Nephron progenitor cell (in vitro differentiated cells): ENCODE results near the gene RAX2.
"Not testable (repeated sequence)": the region's sequence is repeated elsewhere in the genome, so short reads cannot be mapped to it uniquely, and the experiment has no call there.

Source experiments
- DNase-seq: peaks from one replicate; pipeline ENCODE4 v3.0.0; 2021
- H3K27ac Mint-ChIP-seq: 2 replicates; pipeline ENCODE4 v1.8.0; 2021; ENCODE audit warnings: mild to moderate bottlenecking, moderate library complexity, mixed read lengths
- H3K27me3 Mint-ChIP-seq: 2 replicates; pipeline ENCODE4 v1.8.0; 2021; ENCODE audit warnings: mild to moderate bottlenecking, low read depth, mixed read lengths; ENCODE audit not compliant: poor library complexity
- H3K36me3 Mint-ChIP-seq: 2 replicates; pipeline ENCODE4 v1.8.0; 2021; ENCODE audit warnings: low read depth, mixed read lengths
- H3K4me1 Mint-ChIP-seq: 2 replicates; pipeline ENCODE4 v1.8.0; 2021; ENCODE audit warnings: mixed read lengths
- H3K4me3 Mint-ChIP-seq: 2 replicates; pipeline ENCODE4 v1.8.0; 2021; ENCODE audit warnings: mild to moderate bottlenecking, moderate library complexity, mixed read lengths
- H3K9me3 Mint-ChIP-seq: 2 replicates; pipeline ENCODE4 v1.8.0; 2021; ENCODE audit warnings: mild to moderate bottlenecking, moderate library complexity, mixed read lengths
- CTCF ChIP-seq: fragments of 200-600 bp; sonication (generic); IDR thresholded peaks from 2 replicates; pipeline ENCODE4 v1.5.0; 2021; ENCODE audit warnings: antibody characterized with exemption

Gene RAX2

GRCh38 chr19:3816566-3817218 lies 44.7 kb upstream of the RAX2 start:
- Mint-ChIP-seq H3K4me3 (no peak overlapping the region), H3K36me3 (no peaks in the 10 kb centered on the region), H3K27ac (no peak overlapping the region), H3K4me1 (peaks cover 16% of the 10 kb centered on the region), H3K27me3 (no peaks in the 10 kb centered on the region), H3K9me3 (no peaks in the 10 kb centered on the region)
- no peak for TF ChIP-seq CTCF
- DNase-seq = no peak

GRCh38 chr19:3816148-3816547 lies 44.1 kb upstream of the RAX2 start:
- not testable (repeated sequence) for H3K27ac Mint-ChIP-seq, H3K27me3 Mint-ChIP-seq, H3K4me3 Mint-ChIP-seq, H3K9me3 Mint-ChIP-seq, DNase-seq, H3K36me3 Mint-ChIP-seq
- H3K4me1 Mint-ChIP-seq = peaks cover 16% of the 10 kb centered on the region

- Mint-ChIP-seq H3K4me3 (no peak overlapping the region), H3K9me3 (no peaks in the 10 kb centered on the region), H3K4me1 (peaks cover 16% of the 10 kb centered on the region), H3K27ac (no peak overlapping the region), H3K27me3 (peaks cover 2% of the 10 kb centered on the region), H3K36me3 (no peaks in the 10 kb centered on the region)
- no peak for DNase-seq
- TF ChIP-seq CTCF = no peak
These were observed 42.6 kb upstream of the RAX2 start for GRCh38 chr19:3814648-3815047.

- H3K36me3 Mint-ChIP-seq = no peaks in the 10 kb centered on the region
- H3K27ac Mint-ChIP-seq = no peak overlapping the region
- no peak for DNase-seq
- H3K4me3 Mint-ChIP-seq = no peak overlapping the region
- peaks cover 16% of the 10 kb centered on the region for H3K4me1 Mint-ChIP-seq
- no peaks in the 10 kb centered on the region for H3K9me3 Mint-ChIP-seq
- H3K27me3 Mint-ChIP-seq = peaks cover 7% of the 10 kb centered on the region
- TF ChIP-seq CTCF = no peak
These were observed 41.7 kb upstream of the RAX2 start for GRCh38 chr19:3813473-3814392.

- H3K4me3 Mint-ChIP-seq = no peak overlapping the region
- peaks cover 16% of the 10 kb centered on the region for H3K4me1 Mint-ChIP-seq
- H3K27ac Mint-ChIP-seq = no peak overlapping the region
- H3K27me3 Mint-ChIP-seq = peaks cover 10% of the 10 kb centered on the region
- H3K36me3 Mint-ChIP-seq = no peaks in the 10 kb centered on the region
- no peaks in the 10 kb centered on the region for H3K9me3 Mint-ChIP-seq
- no peak for TF ChIP-seq CTCF
- no peak for DNase-seq
These were observed 38.8 kb upstream of the RAX2 start for GRCh38 chr19:3810708-3811355.

GRCh38 chr19:3809881-3810707 lies 38.1 kb upstream of the RAX2 start:
- peaks cover 16% of the 10 kb centered on the region for H3K4me1 Mint-ChIP-seq
- H3K27ac Mint-ChIP-seq = no peak overlapping the region
- no peak for DNase-seq
- no peak for TF ChIP-seq CTCF
- no peaks in the 10 kb centered on the region for H3K9me3 Mint-ChIP-seq
- H3K27me3 Mint-ChIP-seq = peaks cover 12% of the 10 kb centered on the region
- no peak overlapping the region for H3K4me3 Mint-ChIP-seq
- H3K36me3 Mint-ChIP-seq = no peaks in the 10 kb centered on the region
